CD14-positive monocyte (primary cell): Measurements from ENCODE around the gene PLG. TPM values are rescaled to one million over a fixed set of nuclear protein-coding genes. Genes with fewer than 3 reads are reported as not detected.
"Not testable (repeated sequence)": the region's sequence is repeated elsewhere in the genome, so short reads cannot be mapped to it uniquely, and the experiment has no call there.

ENCODE experiments used
- DNase-seq, 3 donors: peaks; one replicate each; pipeline ENCODE4 v3.0.0-alpha.2; 2011 to 2022
- H2AFZ ChIP-seq: 2 replicates; pipeline ENCODE4 v1.6.0; 2012; ENCODE audit warnings: mild to moderate bottlenecking, low read depth, low read length, inconsistent platforms; ENCODE audit not compliant: insufficient read depth, poor library complexity, severe bottlenecking
- H3K27ac ChIP-seq, 2 donors: 1 replicate in 1 of 2; 2 replicates in 1 of 2; pipeline ENCODE4 v1.5.1; 2012 to 2013; ENCODE audit warnings: low read length in 2 of 2, control low read depth in 1 of 2, inconsistent platforms in 1 of 2, low read depth in 1 of 2, mild to moderate bottlenecking in 1 of 2
- H3K27me3 ChIP-seq, 2 donors: one replicate each; pipeline versions ENCODE4 v1.6.0 to v1.6.1; 2011 to 2013; ENCODE audit warnings: low read length in 2 of 2; ENCODE audit not compliant: control insufficient read depth in 2 of 2, insufficient read depth in 2 of 2
- H3K36me3 ChIP-seq, 2 donors: replicated peaks in 1 of 2; 1 replicate in 1 of 2; 2 replicates in 1 of 2; pipeline versions ENCODE4 v1.5.1 to v1.6.1; 2012 to 2013; ENCODE audit warnings: low read length in 2 of 2, control low read depth in 1 of 2, inconsistent platforms in 1 of 2, mild to moderate bottlenecking in 1 of 2; ENCODE audit not compliant: insufficient read depth in 2 of 2, control insufficient read depth in 1 of 2
- H3K4me1 ChIP-seq, 2 donors: 1 replicate in 1 of 2; 2 replicates in 1 of 2; pipeline versions ENCODE4 v1.5.1 to v1.6.1; 2012 to 2013; ENCODE audit warnings: low read length in 2 of 2, control low read depth in 1 of 2, inconsistent platforms in 1 of 2, mild to moderate bottlenecking in 1 of 2, moderate library complexity in 1 of 2; ENCODE audit not compliant: insufficient read depth in 2 of 2, control insufficient read depth in 1 of 2
- H3K4me2 ChIP-seq: replicated peaks from 2 replicates; pipeline ENCODE3; 2012; ENCODE audit warnings: low read length, moderate library complexity, mild to moderate bottlenecking; ENCODE audit not compliant: poor library complexity, severe bottlenecking; ENCODE audit errors: extremely low read depth
- H3K4me3 ChIP-seq, 3 experiments: fragments of 200-600 bp in 1 of 3; sonication (generic) in 1 of 3; replicated peaks in 1 of 3; 1 replicate in 2 of 3; 2 replicates in 1 of 3; pipeline ENCODE4 v1.5.1; 2011 to 2013; ENCODE audit warnings: low read length in 3 of 3, mild to moderate bottlenecking in 3 of 3, control low read depth in 2 of 3, low read depth in 2 of 3, inconsistent platforms in 1 of 3, moderate library complexity in 1 of 3
- H3K79me2 ChIP-seq: 2 replicates; pipeline ENCODE4 v1.6.0; 2012; ENCODE audit warnings: mild to moderate bottlenecking, control low read depth, inconsistent platforms, low read length, moderate library complexity; ENCODE audit not compliant: insufficient read depth
- H3K9ac ChIP-seq: 2 replicates; pipeline ENCODE4 v1.6.0; 2017; ENCODE audit warnings: low read length, mild to moderate bottlenecking; ENCODE audit not compliant: insufficient read depth, poor library complexity, severe bottlenecking
- H3K9me3 ChIP-seq, 2 donors: replicated peaks in 1 of 2; 1 replicate in 1 of 2; 2 replicates in 1 of 2; pipeline versions ENCODE4 v1.5.1 to v1.6.1; 2012 to 2013; ENCODE audit warnings: low read length in 2 of 2, control low read depth in 1 of 2; ENCODE audit not compliant: control insufficient read depth in 1 of 2, insufficient read depth in 1 of 2
- H4K20me1 ChIP-seq: 2 replicates; pipeline ENCODE4 v1.6.0; 2012; ENCODE audit warnings: mild to moderate bottlenecking, low read length, control low read depth, moderate library complexity; ENCODE audit not compliant: insufficient read depth
- H3K27ac Mint-ChIP-seq, 7 donors: one replicate each; pipeline ENCODE4 v1.8.0; 2020; ENCODE audit warnings: mild to moderate bottlenecking in 7 of 7, mixed read lengths in 7 of 7, moderate library complexity in 6 of 7, inconsistent platforms in 2 of 7
- H3K27me3 Mint-ChIP-seq, 3 donors: one replicate each; pipeline ENCODE4 v1.8.0; 2021 to 2022; ENCODE audit warnings: low read depth in 3 of 3, mild to moderate bottlenecking in 3 of 3, mixed read lengths in 3 of 3, moderate library complexity in 3 of 3, inconsistent platforms in 1 of 3
- H3K36me3 Mint-ChIP-seq, 2 donors: one replicate each; pipeline ENCODE4 v1.8.0; 2020; ENCODE audit warnings: mixed read lengths in 2 of 2, inconsistent platforms in 1 of 2, mild to moderate bottlenecking in 1 of 2
- H3K4me1 Mint-ChIP-seq: one replicate; pipeline ENCODE4 v1.8.0; 2020; ENCODE audit warnings: mild to moderate bottlenecking, mixed read lengths
- H3K4me3 Mint-ChIP-seq, 2 donors: one replicate each; pipeline ENCODE4 v1.8.0; 2020; ENCODE audit warnings: mild to moderate bottlenecking in 2 of 2, mixed read lengths in 2 of 2, moderate library complexity in 1 of 2
- H3K9me3 Mint-ChIP-seq, 7 donors: one replicate each; pipeline ENCODE4 v1.8.0; 2020 to 2022; ENCODE audit warnings: mixed read lengths in 7 of 7, mild to moderate bottlenecking in 6 of 7, moderate library complexity in 6 of 7, inconsistent platforms in 2 of 7
- WGBS: methylation state at CpG from one replicate; pipeline ENCODE4 v1.1.5; 2013; ENCODE audit warnings: missing lambda C conversion rate; ENCODE audit not compliant: insufficient coverage; 5-methylcytosine and 5-hydroxymethylcytosine counted together
- intact Hi-C, 2 donors: fragments of 100-400 bp; cut with micrococcal nuclease; formaldehyde crosslinking; loops; one replicate each; pipeline versions ENCODE4 v1.15.0 to v1.15.1; 2023
- polyA plus RNA-seq, 3 donors: library from polyadenylated mRNA; depleted of rRNA in 1 of 3; unstranded in 2 of 3; stranded (reverse) in 1 of 3; fragments of 300-500 nt in 2 of 3; fragments of >200 nt in 1 of 3; fragmentation: Illumina TruSeq in 2 of 3; gene quantifications; 1 replicate in 2 of 3; 2 replicates in 1 of 3; pipeline ENCODE4 v1.2.3, GENCODE V29; 2012 to 2021
- TF ChIP-seq, protein P1 (sequence below): fragments of 200-600 bp; IDR thresholded peaks from one replicate; pipeline ENCODE4 v1.8.0; 2022; ENCODE audit warnings: antibody characterized with exemption, mild to moderate bottlenecking

PLG gene
- polyA plus RNA-seq, 3 donors, result not detected

DNA sequence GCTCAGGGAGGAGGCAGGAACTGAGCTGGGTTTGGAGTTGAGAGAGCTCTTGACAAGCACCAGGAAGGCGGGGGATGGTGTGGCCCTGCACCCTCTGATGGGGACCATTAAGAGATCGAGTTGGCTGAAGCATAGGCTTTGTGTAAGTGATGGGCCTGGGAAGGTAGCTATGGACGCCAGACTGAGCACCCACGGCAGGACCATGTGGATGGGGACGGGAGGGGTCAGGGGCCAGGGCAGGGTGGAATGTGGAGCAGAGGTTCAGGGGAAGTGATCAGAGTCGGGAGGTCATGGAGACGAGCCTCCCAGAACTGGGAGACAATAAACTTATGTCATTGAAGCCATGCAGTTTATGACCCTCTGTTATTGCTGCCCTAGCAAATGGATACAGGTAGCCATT lies 81.7 kb downstream of the PLG start:
- 73% methylated on average over 7 of the region's 7 CpGs for WGBS
- no peak overlapping the region for H2AFZ ChIP-seq
- no peak overlapping the region for H3K27ac ChIP-seq
- no peaks in the 10 kb centered on the region for H3K36me3 ChIP-seq
- H3K27ac Mint-ChIP-seq, result no peak overlapping the region
- no peak overlapping the region for H3K4me3 ChIP-seq
- H3K4me3 Mint-ChIP-seq, result no peak overlapping the region
- no peaks in the 10 kb centered on the region for H4K20me1 ChIP-seq
- no peaks in the 10 kb centered on the region for H3K79me2 ChIP-seq
- H3K4me1 ChIP-seq, result no peaks in the 10 kb centered on the region
- TF ChIP-seq, protein P1, sequence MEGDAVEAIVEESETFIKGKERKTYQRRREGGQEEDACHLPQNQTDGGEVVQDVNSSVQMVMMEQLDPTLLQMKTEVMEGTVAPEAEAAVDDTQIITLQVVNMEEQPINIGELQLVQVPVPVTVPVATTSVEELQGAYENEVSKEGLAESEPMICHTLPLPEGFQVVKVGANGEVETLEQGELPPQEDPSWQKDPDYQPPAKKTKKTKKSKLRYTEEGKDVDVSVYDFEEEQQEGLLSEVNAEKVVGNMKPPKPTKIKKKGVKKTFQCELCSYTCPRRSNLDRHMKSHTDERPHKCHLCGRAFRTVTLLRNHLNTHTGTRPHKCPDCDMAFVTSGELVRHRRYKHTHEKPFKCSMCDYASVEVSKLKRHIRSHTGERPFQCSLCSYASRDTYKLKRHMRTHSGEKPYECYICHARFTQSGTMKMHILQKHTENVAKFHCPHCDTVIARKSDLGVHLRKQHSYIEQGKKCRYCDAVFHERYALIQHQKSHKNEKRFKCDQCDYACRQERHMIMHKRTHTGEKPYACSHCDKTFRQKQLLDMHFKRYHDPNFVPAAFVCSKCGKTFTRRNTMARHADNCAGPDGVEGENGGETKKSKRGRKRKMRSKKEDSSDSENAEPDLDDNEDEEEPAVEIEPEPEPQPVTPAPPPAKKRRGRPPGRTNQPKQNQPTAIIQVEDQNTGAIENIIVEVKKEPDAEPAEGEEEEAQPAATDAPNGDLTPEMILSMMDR, result no peak
- H3K9me3 ChIP-seq, result peaks cover 0 to 3% of the 10 kb centered on the region in 2 donors
- no peak overlapping the region for H3K9ac ChIP-seq
- no peak for DNase-seq
- no peaks in the 10 kb centered on the region for H3K4me1 Mint-ChIP-seq
- peaks cover 2 to 3% (median 2%) of the 10 kb centered on the region in 3 donors for H3K27me3 Mint-ChIP-seq
- H3K4me2 ChIP-seq, result no peak overlapping the region
- no peaks in the 10 kb centered on the region for H3K36me3 Mint-ChIP-seq
- intact Hi-C loops, result no loop called here
- H3K27me3 ChIP-seq, result no peaks in the 10 kb centered on the region
- H3K9me3 Mint-ChIP-seq, result peaks cover 3 to 12% (median 8%) of the 10 kb centered on the region in 7 donors

DNA sequence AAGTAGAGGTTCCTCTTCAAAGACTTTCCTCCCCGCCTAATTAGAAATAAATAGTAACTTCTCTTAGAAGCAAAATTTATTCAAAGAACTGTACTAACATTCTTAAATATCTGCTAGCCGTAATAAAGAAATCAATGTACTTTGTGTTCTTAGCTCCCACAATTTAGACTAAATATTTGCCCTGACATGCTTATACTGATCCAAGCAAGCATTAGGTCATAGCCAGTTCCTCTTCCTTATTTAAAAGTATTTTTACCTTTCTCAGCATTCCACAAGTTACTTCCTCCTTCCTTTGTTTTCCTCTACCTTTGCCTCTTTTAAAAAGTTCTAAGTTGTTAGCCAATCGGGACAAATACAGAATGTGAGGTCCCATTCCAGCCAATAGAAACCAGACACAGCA lies 86.1 kb downstream of the PLG start:
- H3K4me3 Mint-ChIP-seq, H3K27ac Mint-ChIP-seq, H3K36me3 Mint-ChIP-seq, intact Hi-C loops, H3K4me3 ChIP-seq, H3K4me1 Mint-ChIP-seq, DNase-seq, H2AFZ ChIP-seq, H3K27me3 Mint-ChIP-seq, H3K36me3 ChIP-seq, H3K27me3 ChIP-seq, H3K4me1 ChIP-seq, H3K9me3 ChIP-seq, H3K9me3 Mint-ChIP-seq, H3K9ac ChIP-seq, H3K4me2 ChIP-seq, H3K27ac ChIP-seq, H4K20me1 ChIP-seq, H3K79me2 ChIP-seq: not testable (repeated sequence)
- 80% methylated on average over 1 of the region's 3 CpGs for WGBS
